Right lobe of liver (tissue), 4 donors: Measurements from ENCODE around the gene C2orf69.

Experiments
- POLR2A ChIP-seq: fragments of 450-650 bp; IDR thresholded peaks from one replicate; pipeline ENCODE4 v1.6.1; 2017; ENCODE audit warnings: antibody characterized with exemption, mild to moderate bottlenecking
- TF ChIP-seq, protein P1 (sequence below), 4 donors: fragments of 200-600 bp in 3 of 4; fragments of 450-650 bp in 1 of 4; IDR thresholded peaks; one replicate each; pipeline versions ENCODE4 v1.5.1 to v1.8.0; 2016 to 2022; ENCODE audit warnings: antibody characterized with exemption in 4 of 4, mild to moderate bottlenecking in 2 of 4
- donor health status: DM: no; HTN: no; CAD: no.
- donor health status: DM: no; HTN: no; CAD: no.
- donor health status: DM: no; HTN: yes; CAD: no.

DNA sequence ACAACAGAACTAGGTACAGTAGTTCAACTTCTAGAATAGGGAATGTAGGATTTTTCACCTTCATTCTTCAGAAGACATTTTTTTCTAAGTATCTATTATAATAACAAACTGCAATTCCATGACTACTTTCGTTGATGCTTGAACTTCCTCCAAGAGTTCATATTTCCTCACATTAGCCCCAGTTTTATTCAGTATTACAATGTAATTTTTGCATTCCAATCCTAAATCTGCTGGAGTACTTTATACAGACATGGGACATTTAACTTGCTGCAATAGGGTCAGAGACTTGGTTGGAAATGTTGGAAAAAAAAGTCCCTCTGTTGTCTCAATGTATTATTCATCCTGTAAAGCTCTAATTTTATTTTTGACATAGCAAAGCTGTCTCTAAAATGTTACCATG is 40.5 kb upstream of the C2orf69 start:
- TF ChIP-seq, protein P1, sequence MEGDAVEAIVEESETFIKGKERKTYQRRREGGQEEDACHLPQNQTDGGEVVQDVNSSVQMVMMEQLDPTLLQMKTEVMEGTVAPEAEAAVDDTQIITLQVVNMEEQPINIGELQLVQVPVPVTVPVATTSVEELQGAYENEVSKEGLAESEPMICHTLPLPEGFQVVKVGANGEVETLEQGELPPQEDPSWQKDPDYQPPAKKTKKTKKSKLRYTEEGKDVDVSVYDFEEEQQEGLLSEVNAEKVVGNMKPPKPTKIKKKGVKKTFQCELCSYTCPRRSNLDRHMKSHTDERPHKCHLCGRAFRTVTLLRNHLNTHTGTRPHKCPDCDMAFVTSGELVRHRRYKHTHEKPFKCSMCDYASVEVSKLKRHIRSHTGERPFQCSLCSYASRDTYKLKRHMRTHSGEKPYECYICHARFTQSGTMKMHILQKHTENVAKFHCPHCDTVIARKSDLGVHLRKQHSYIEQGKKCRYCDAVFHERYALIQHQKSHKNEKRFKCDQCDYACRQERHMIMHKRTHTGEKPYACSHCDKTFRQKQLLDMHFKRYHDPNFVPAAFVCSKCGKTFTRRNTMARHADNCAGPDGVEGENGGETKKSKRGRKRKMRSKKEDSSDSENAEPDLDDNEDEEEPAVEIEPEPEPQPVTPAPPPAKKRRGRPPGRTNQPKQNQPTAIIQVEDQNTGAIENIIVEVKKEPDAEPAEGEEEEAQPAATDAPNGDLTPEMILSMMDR (IDR thresholded peaks at IDR 0.05) = no peak
- no peak for TF ChIP-seq POLR2A
